Fibroblast of skin of left quadriceps (primary cell): ENCODE measurements around the gene MMD2.

ENCODE experiments used
- DNase-seq, 2 experiments: peaks; one replicate each; pipeline ENCODE4 v3.0.0-alpha.2; 2013; ENCODE audit warnings: low read depth in 2 of 2

MMD2 gene

DNA sequence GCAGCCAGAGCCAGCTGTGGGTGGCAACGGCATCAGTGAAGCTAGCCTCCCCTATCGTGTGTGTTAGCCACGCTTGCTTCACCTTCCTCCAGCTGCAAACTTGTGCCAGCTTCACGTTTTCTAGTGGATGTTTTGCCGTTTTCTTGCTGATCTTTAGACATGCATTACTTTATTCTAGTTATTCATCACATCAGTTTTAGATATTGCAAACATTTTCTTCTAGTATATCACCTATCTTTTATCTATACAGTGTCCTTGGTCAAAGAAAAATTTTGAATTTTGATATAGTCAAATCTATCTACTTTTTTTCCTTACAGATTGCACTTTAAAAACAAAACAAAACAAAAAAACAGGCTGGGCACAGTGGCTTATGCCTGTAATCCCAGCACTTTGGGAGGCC, 90.5 kb downstream of the MMD2 start:
- no peak for DNase-seq

- DNase-seq, result no peak
Observed at GRCh38 chr7:4866528-4867496, 92.2 kb downstream of the MMD2 start.

DNA sequence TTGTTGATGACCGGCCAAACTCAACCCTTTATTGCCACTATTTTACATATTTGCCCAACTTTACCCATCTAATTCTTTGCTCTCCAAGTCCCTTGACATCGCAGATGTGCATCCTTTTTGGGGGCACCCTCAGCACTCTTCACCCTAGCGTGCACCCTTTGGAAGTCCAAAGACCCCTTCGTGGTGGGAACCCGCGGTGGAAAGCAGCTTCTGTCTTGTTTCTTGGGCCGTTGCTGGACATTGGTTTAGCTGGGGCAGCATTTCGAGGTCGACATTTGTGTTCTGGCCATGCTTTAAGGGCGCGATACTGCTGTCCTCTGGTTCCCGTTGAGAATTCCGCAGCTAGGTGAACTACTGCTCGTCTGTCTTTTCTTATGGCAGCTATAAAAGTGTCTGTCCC, 96.8 kb downstream of the MMD2 start:
- DNase-seq, result no peak

GRCh38 chr7:4861673-4862072, 97.3 kb downstream of the MMD2 start, which contains the start of gene PAPOLB:
Gene PAPOLB, minus strand, starts transcription at chr7:4862030. Its CDS starts 220 bp downstream, at chr7:4861810.
- no peak for DNase-seq

- no peak for DNase-seq
Observed at GRCh38 chr7:4861227-4861626, 97.8 kb downstream of the MMD2 start.

DNA sequence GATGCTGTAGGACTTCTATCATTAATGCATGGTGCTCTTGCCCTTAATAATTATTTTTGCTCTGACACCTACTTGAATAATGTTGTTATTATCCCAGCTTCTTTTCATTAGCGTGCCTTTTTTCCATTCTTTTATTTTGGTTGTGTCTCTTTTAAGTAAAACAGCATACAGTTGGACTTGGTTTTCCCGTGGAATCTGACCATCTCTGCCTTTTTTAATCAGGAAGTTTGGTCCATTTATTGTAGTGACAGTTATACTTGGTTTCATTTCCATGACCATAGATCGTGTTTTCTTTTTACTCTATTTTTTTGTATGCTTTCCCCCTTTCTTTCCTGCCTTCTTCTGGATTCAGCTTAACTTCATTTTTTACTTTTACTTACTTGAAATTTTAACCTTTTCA, 101.8 kb downstream of the MMD2 start:
- DNase-seq, result no peak

DNA sequence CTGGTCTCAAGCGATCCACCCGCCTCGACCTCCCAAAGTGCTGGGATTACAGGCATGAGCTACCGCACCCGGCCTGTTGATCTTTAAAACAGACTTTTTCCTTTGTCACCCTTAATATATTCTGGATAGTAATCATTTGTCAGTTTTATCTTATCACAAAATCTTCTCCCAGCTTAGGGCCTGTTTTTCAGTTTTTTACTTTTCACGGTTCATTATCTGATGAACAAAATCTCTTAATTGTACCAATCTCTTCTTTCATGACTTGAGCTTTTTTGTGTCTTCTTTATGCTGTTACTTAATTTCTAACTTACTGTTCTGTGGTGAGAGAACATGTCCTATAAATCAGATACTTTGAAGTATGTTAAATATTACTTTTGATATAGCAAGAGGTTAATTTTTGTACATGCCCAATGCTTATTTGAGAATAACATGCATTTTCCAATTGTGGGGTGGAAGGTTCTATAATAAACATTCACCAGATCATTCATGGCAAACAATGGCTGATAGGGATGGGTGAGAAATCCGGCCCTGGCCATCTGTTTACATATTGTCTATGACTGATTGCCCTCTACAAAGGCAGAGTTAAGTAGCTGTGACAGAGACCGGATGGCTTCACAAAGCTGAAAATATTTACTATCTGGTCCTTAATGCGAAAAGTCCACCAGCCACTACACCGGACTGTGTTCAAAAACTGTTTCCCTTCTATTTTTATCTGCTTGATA, 102.5 kb downstream of the MMD2 start:
- no peak for DNase-seq
